ENCODE measurements around the gene LRIG1.

Gene LRIG1

DNA sequence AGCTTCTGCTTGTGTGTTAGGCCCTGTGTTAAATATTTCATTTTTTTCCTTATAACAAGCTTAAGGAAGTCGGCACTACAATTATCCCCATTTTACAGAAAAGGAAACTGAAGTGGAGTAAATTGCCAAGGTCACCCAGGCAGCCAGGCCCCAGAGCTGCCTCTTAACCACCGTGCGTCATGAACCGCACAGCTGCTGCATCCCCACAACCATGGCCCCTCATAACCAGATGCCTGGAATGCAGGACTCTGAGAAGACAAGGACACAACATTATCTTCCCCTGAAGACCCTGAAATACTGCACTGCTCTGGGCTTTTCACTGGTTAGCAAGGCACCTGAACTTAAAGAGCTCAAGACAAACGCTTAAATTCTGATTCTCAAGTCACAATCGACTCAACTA is 14.6 kb downstream of the LRIG1 start:
- no peak for DNase-seq

GRCh38 chr3:66485291-66485968 is 15.4 kb downstream of the LRIG1 start:
- no peak for DNase-seq

DNA sequence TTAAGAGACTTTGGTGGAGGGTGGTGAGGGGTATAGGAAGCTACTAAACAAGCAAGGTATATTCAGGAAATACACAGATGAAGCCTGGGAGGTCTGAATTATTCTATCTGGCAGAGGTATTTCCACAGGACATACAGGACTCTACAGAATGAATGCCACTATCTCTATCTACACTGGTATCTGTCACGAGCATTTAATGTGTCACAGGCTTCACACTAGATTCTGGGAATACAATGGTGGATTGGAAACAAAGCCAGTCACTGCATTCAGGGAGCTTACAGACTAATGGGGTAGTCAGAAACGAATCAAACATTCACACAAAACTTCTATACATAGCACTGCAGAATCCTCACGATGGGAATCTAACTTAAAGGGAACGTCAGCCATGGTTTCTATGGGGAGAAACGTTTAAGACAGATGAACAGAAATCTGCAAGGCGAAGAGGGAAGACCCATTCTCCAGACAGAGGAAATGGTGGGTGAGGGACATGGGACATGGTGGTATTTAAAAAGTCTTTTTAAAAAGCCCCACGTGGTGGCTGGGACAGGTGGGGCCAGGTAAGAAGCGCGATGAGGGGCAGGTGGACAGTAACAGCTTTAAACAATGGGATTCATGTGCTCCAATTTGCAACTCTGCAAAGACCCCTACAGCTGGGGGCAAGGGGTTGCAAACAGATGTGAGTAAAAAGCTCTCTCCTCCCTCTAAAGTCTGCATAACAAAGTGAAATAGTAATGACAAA is 16.5 kb downstream of the LRIG1 start:
- no peak for DNase-seq

DNA sequence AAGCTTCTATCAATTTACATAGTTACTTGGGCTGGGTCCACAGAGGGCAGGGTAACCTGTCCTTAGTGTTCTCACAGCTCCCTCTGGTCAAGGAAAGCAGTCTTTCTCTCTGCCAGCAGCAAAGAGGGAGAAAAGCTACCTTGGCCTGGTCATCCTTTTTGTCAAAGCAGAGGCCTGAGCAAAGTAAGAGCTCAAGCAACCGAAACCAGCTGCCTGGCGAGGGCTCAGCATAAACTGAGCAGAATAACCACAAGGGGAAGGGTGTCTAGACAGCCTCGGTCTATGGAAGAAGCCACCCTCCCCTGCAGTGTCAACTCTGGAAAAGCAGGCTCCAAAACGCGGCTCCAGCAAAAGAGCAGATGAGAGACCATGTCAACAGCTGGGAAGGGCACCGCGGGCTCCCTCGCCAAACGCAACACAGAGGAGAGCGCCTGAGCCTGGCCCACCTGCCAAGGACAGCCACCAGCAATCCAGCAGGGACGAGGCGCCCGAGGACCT is 17.4 kb downstream of the LRIG1 start:
- peak; percentile 35 for DNase-seq

DNA sequence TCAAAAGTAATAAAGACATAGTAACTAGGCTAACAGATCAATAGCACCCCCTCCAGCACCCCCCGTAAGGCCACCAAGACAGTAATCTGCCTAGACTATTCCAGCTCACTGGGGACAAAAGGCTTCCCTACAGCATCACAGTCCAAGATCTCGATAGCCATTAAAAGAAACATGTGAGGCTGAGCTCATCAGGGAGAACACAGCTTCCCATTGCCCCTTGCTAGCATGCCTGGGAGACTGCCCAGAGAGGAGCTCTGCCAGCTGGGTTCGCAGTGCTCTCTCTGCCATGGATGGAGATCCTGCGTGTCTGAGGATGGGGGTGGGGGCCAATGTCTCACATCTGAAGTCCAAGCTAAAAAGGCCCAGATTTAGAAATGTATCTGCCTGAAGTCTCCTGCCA is 17.8 kb downstream of the LRIG1 start:
- no peak for DNase-seq

- DNase-seq: no peak
Observed at GRCh38 chr3:66482018-66482404, 18.8 kb downstream of the LRIG1 start.

DNA sequence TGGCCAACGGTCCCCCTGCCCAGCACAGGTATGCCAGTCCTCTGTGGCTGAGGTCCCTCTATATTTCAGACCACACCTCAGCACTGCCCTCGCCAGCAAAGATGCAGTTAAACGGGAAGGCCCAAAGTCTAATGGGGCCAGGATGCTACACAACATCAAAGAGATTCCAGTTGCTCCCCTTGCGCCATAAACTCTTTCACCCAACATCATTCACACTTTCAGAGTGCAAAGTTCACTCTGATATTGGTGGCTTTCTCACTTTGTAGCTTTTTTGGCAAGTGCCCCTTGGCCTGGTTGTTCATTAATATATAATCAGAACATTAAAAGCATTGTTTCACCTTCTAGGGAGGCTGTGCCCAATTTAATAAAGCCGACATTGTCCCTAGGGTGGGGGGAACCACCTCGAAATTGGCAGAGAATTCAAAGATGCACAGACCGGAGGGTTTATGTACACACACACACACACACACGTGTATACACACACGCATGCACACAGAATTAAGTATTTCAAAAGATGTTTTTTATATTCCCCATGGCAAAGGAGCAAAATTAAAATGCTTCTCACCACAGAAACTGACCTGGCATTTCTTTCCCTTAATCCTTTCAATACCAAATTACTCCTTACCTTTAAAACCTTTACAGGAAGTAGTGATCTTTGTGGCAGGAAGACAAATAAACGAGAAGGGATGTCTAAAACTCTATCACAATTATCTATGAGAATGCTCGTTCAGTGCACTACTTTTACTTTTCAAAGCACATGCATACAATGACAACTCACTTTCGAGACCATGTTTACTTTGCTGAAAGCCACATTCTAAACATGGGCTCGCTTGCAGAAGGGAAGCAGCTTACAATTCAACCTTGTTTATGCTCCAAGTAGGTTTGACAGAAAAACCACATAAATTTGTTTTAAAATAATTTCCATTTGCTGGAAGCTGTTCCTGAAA is 19.5 kb downstream of the LRIG1 start:
- DNase-seq: no peak

DNA sequence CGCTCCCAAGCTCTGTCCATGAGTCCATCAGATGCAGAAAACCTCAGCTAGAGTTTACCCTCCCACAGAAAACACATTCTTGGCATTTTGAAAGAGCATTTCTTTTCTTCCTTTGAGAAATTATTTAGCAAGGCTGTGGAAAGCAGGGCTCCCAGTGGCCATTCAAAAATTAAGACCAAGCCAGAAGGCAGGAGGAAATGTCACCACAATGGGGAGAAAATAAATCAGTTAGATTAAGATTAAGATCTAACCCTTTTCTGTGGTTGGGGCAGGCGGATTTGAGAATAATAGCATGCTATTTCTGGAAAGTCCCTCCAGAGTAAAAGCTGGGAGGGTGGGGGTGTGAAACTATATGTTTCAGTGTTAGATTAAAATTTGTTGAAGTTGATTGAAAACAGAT is 20.2 kb downstream of the LRIG1 start:
- DNase-seq: peak; percentile 21

DNA sequence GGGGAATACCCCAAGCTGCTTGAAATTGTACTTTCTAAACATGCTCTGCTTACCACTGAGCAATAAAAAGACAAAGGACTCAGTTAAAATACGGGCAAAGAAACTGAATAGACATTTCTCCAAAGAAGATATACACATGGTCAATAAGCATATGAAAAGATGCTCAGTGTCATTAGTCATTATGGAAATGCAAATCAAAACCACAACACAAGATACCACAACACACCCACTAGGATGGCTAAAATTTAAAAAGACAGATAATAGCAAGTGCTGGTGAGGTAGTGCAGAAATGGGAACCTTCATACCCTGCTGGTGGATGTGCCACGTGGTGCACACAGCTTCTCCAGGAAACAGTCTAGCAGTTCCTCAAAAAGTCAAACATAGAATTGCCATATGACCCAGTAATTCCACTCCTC is 21.3 kb downstream of the LRIG1 start:
- DNase-seq: no peak

- no peak for DNase-seq
Observed at GRCh38 chr3:66478960-66479359, 21.9 kb downstream of the LRIG1 start.

- DNase-seq: no peak
Observed at GRCh38 chr3:66477856-66478255, 23.0 kb downstream of the LRIG1 start.

DNA sequence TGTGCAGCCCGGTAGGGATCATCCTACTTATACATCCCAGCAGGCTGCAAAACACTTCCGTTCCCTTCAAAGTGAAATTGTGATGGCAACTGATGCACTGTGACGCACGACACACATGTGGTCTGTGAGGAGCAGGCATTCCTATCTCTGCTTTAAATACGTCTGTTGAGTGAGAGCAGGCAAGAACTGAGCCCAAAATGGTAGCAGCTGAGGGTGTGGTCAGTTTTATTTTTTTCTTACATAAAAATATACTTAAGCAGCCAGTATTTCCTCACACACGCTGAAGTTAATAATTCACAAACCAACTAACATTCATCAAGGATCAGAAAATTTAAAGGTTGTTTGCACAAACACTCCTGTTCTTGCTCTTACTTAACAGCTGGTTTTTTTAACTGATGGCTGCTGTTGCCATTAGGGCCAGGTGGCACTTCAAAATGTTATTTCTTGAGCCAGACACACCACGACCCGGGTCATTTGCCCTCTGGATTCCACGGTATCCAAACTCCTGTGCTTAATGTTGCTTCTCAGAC is 23.9 kb downstream of the LRIG1 start:
- no peak for DNase-seq

GRCh38 chr3:66475386-66476020 is 25.3 kb downstream of the LRIG1 start:
- no peak for DNase-seq

DNA sequence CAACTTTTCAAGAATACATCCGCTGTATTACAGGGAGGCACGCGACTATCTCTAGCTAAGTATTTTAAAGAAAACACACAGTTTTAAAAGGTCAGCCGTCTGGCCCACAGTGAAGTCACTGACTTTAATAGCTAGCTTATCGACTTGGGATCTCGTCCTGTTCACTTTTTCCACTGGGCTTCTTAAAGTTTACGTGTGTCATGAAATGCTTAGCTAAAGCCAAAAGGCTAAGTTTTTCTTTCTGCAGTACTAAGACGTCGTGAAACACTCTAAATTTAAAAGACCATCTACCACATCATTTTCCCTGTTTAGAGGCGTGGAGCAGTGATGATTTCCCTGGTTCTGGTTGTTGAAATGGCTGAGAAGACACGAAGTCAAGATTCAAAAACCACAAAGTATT is 27.1 kb downstream of the LRIG1 start:
- no peak for DNase-seq

- no peak for DNase-seq
Observed at GRCh38 chr3:66473181-66473580, 27.6 kb downstream of the LRIG1 start.

DNA sequence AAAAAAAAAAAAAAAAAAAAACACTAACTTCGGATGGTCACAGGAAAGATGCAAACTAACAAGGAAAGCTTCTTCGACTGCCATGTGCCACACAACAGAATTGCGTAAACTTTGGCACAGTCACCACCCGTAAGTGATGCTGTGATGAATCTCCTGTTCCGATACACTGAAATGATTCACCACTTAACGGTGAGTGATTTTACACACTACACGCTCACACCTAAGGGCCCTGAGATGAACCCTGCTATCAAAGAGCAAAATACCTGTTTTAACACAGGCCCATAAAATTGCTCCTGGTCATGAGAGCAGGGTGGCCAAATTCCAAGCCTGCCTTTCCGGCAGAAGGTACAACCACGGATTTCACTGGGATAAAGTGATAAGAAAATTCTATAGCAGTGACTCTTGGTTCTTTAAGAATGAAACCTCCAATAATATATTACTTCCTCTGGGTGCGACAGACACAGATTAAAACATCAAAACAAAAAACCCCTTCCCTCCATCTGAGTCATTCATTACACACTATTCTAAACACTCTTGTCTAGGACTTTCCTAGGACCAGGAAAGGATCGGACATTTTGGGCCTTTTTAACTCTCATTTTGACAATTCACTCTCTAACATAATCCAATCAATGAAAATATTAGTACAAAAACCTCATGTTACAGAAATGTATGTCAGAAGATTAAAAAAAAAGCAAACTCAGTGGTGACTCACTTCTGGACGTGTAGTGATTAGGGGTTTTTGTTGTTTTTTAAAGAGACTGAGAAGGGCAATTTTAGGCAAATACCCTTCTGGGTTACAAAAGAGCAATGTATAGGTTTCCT is 28.3 kb downstream of the LRIG1 start:
- DNase-seq: no peak

- no peak for DNase-seq
Observed at GRCh38 chr3:66470956-66471686, 29.7 kb downstream of the LRIG1 start.

GRCh38 chr3:66470285-66470684 is 30.5 kb downstream of the LRIG1 start:
- no peak for DNase-seq

- DNase-seq: no peak
Observed at GRCh38 chr3:66469220-66469640, 31.6 kb downstream of the LRIG1 start.

DNA sequence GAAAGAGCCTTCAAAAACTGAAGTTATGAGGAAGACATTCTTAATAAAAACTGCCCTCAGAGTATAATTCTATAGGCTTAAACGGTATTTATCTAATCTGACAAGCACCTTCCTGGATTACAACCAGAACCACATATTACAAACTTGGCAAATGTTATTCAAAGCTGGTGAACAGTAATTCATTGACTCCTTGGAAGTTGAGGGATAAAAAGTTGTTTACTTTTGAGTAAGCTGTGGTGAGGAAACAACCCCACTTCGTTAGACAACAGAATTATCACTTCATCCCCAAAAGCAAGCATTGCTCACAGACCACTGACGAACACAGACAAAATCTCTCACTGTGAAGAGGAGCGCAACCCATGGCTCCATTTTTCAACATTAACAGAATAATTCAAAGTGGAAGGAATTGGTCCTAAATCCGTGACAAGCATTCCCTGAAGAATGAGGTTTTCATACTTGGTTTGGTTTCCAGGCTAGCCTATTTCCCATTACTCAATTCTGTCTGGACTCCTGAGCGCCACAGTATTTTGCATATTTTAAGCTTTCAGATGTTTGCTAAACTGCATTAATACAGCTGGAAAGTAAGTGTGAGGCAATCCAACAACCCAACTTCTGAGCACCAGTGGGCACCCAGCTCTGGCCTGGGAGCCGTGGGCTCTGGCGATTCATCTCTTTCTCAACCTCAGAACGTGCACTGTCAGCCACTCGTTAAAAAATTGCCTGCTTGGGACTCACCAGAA is 32.7 kb downstream of the LRIG1 start:
- DNase-seq: no peak
